OCI-LY1 (cell line): ENCODE measurements around the gene SPTBN2.

Source experiments
- CTCF ChIP-seq: fragments of 200-600 bp; sonication (generic), shearing (Covaris generic); IDR thresholded peaks from 2 replicates; pipeline ENCODE4 v1.5.1; 2017; ENCODE audit warnings: mild to moderate bottlenecking, antibody characterized with exemption, low read length, moderate library complexity, mixed read lengths
- EZH2 ChIP-seq: fragments of 200-600 bp; sonication (generic), shearing (Covaris generic); IDR thresholded peaks from 2 replicates; pipeline ENCODE4 v1.8.0; 2017; ENCODE audit warnings: borderline replicate concordance, mixed run types, mild to moderate bottlenecking, antibody characterized with exemption, low read length, moderate library complexity, mixed read lengths

GRCh38 chr11:66691311-66691980, 37.6 kb downstream of the SPTBN2 start:
- TF ChIP-seq CTCF (no peak), EZH2 (no peak)
